Activated CD8-positive, alpha-beta memory T cell treated with anti-CD3 and anti-CD28 coated beads for 48 hours (primary cell): ENCODE data around the gene PPP1R37.

Source experiments
- DNase-seq, 3 experiments: peaks; one replicate each; pipeline ENCODE4 v3.0.0-alpha.2; 2020; ENCODE audit warnings: low read depth in 2 of 3, low spot score in 2 of 3

PPP1R37 gene

GRCh38 chr19:45150751-45151281 is 57.8 kb downstream of the PPP1R37 start:
- DNase-seq: no peak

DNA sequence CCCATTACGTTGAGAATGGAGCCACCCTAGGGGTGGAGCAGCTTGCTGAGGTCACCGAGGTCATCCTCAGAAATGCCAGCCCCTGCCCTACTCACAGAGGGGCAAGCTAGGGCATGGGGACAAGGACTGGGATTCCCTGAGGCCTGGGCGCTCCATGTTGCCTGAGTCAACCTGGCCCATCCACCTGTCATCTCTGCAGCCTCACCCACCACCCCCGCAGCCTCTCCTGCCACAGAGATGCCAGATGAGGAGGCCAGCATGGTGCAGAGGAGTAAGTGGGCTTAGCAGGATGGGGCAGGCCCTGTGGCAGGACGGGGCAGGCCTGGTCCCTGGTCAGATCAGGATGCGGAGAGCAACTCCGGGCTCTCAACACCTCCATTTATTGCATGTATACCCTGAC is 58.3 kb downstream of the PPP1R37 start:
- DNase-seq: no peak

GRCh38 chr19:45151821-45152503 is 59.0 kb downstream of the PPP1R37 start:
- no peak for DNase-seq

DNA sequence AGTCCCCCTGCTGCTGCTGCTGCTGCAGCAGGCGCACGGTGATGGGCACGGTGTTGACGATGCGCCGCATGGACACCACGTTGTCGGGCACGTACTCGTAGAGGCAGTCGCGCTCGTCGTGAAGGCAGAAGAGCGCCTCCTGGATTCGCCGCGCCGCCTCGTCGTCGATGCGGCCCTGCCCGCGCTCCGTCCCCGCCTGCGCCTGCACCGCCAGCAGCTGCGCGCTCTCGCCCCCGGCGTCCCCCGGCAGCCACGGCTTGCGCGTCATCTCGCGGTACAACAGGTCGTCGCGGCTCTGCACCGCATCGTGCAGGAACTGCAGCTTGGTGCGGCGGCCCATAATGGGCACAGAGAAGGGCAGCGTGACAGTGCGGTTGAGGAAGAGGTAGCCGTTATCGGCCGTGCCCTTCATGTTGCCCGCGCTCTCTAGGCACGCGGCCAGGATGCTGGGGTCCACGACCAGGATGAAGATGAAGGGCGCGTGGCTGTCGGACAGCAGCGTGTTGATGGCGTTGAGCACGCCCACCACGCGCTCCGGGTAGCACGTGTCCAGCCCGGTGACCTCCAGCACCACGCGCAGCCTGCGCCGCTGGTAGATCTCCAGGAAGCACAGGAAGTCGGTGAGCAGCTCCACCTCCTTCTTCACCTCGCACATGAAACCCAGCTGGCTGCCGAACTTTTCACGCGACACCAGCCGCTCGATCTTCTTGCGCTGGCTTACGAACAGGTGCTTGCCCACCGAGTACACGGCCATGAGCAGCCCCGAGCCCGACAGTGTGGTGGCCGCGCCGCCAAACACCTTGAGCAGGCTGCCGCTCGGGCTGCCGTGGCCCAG is 59.7 kb downstream of the PPP1R37 start:
- DNase-seq: no peak

- DNase-seq: no peak
Observed at GRCh38 chr19:45153339-45154063, 60.5 kb downstream of the PPP1R37 start.

DNA sequence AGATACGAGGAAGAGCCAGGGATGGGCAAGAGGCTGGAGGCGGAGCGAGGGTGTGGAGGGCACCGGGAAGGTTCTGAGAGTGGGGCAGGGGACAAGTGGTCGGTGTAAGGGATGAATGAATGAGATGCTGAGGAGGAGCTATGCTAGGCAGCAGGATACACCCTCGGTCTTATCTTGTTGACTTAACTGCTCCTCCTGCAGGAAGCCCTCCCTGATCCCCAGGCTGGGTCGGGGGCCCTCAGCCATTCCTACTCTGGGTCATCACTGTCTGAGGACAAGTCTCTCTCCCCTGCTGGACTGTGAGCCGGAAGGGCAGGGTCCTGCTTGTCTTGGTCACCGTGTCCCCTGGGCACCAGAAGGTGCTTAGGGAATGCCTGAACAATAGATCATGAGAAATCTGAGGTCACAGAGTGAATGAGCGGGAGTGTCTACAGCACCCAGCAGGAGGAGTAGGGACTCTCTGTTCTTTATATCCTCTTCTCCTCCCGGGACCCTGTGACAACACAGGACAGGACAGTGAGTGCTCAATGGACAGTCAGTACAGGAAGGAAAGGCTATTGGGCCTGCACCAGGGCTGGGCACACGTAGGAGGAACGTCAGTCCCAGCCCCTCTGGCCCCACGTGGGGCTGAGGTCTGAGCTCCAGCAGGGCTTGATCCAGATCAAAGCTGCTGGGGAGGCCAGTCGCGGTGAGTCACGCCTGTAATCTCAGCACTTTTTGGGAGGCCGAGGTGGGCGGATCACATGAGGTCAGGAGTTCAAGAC is 61.3 kb downstream of the PPP1R37 start:
- no peak for DNase-seq

- no peak for DNase-seq
Observed at GRCh38 chr19:45156011-45156630, 63.1 kb downstream of the PPP1R37 start.

DNA sequence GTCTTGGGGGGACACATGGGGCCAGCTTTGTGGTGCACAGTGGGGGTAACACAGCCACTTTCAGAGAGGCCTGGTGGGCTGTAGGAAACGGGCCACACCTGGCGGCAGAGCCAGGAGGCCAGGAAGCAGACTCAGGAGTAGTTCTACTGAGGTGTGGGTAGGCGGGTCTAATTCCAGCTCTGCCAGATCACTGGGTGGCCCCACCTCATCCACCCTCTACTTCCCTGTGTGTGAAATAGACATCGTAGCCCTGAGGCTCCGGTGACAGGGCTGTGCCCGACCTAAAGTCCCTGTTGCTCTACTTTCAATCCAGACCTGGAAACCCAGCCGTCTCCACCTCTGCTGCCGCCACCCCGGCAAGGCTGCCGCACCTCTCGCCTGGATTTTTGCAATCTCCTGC is 63.8 kb downstream of the PPP1R37 start:
- DNase-seq: no peak

DNA sequence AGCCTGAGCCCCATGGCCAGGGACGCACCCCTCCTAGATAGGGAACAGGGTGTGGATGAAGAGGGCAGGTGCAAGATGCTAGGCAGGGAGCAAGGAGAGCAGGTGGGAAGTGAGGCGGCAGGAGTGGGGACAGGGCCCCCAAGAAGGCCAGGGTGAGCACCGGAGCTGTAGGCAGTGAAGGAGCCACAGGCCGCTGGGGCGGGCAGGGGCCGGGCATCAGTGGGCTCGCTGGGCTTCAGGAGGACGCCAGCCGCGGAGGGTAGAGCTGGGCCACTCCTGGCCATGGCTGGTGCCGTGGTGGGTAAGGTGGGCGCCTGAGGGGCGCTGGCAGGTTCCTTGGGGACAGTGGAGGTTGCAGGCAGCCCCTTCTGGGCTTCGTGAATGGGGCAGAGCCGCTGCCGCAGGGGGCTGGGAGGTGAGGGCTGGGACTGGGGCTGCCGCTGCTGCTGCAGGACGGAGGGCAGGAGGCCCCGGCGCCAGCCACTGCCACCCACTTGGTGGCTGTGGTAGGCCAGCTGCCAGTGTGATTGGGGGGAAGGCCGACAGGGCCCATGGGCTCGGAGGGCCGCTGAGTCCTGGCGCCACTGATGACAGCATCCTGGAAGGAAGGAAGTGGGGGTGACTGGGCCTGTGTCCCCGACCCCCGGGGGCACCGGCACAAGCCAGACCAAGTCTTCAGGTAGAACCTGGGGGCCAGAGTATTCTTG is 65.7 kb downstream of the PPP1R37 start:
- DNase-seq: no peak

DNA sequence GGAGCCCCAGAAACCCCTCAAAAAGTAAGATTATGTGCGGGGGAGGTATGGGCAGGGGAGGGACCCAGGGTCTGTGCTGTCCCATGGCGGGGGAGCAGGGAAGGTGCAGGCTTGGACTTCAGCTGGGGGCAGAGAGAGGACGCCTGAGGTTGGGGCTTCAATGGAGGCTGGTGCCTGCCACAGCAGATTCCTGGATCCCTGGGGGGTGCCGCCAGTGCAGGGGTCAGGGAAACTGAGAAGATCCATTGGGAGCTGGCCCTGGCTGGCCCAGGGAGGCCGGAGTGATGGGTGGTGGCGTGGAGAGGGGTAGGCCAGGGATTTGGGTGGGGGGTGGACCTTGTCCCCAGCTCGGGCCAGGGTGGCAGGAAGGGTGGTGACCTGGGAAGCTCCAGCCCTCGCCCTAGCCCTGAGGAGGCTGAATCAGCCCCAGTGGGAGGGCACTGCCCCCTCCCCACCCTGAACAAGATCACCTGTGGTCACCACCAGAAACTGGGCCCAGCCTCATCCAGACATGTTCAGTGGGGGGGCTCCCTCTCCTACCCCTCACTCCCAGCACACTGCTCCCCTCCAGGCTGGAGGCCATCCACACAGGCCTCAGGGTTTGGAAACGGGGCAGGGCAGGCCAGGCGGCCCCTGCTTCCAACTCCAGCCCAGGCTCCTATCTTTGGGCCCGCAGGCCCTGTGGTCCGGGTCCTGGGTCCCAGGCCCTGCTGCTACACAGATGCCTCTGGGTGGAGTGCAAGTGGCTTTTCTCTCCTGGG is 66.4 kb downstream of the PPP1R37 start:
- no peak for DNase-seq

DNA sequence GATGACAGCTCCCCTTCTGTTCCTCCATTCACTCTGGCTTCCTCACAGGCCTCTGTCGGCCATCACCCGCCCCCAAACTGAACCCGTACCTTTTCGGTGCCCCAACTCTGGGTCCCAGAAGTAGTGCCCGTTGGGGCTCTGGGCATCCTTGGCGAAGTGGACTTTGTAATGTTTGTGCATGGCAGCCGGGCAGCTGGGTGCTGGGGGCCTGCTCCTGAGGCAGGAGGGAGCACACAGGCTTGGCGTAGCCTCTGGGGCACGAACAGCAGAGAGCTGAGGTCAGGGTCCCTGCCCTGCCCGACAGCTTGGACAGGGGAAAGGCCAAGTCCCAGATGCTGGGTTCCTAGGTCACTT is 67.0 kb downstream of the PPP1R37 start:
- DNase-seq: no peak

DNA sequence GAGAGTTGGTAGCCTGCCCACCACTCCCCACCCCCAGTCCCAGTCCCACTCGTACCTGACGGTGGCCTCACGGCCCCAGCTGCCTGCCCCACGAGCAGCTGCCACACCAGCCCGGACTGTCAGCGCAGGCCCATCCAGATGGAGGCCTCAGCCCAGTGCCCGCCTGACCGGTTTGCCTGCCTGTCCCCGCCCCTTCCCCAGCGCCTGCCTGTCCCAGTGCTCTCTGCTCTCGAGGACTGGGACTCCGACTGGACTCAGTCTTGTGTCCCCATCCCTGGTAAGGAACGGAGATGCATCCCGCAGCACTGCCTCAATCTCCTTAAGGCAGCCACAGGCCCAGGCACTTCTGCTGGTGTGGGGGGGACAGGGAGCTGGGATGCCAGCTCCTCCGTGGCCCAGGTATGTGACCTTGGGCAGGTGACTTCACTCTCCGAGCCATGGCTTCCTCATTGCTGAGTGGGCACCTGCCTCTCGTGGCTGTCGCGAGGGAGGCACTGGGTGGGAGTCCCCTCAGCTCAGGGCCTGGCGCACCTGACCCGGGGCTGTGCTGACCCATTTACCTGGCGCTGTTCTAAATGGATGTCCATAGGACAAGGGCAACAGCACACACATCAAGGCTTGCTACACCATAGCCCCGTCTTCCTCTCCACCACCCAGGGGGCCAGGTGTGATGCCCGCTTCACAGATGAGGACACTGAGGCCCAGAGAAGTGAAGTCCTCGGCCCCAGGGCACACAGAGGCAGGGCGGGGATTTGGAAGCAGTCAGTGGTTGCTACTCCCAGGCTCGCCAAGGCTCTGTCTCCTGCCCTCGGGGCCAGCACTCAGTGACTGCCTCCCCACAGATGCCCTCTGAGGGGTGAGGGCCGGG is 68.1 kb downstream of the PPP1R37 start, which contains the start of gene NKPD1:
Gene NKPD1, minus strand, starts transcription at position 113 of the 868 bp plus-strand sequence. CDS start 832 bp downstream, outside the sequence.
- no peak for DNase-seq

- DNase-seq: no peak
Observed at GRCh38 chr19:45161738-45162607, 69.0 kb downstream of the PPP1R37 start.

- DNase-seq: no peak
Observed at GRCh38 chr19:45162608-45163143, 69.7 kb downstream of the PPP1R37 start.

DNA sequence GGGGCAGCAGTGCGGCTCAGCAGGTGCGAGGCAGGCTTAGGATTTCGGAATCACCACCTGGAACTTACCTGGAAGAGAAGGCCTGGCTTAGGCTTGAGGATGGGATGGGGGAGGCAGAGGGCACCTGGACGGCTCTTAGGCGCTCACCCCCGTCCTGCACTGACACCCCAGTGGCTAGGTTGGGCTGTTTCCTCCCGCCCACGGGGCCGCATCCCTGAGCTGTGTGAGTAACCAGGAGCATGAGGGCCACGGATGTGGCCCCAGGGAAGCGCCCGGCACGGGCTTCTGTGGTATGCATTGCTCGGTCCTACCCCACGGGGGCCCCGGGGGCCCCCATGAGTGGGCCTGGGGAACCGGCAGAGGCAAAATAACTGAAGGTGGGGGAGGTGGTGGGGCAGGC is 70.2 kb downstream of the PPP1R37 start:
- no peak for DNase-seq

DNA sequence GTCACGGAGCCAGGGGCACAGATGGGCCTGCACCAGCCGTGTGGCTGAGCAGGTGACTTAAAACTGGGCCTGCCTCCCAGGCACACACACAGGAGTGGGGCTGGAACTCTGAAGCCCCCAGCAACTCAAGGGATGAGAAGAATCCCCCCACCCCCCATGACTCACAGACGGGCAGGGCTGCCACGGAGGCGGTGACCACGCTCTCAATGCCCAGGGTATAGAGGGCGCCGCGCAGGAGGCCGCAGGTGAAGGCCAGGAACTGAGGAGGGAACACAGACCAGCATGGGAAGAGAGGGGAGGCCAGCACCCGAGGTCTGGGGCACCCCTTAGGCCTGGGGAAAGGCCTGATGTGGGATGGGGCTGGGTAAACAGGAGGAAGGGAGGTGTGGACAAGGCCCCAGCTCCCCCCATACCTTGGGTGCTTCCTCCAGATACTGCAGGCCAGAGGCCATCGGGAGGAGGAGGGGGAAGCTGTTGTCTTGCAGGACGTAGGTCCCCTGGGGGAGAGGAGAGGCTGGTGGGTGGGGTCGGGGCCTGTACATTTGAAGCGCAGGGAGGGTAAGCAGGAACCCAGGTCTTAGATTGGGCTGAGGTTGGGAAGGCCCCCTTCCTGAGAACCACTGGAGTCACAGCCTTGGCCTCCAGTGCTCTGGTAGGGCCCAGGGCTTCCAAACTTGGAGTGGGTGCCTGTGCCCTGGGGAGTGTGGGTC is 70.9 kb downstream of the PPP1R37 start:
- DNase-seq: no peak
